Measurements from ENCODE around the gene NOTUM. TPM values are rescaled to one million over a fixed set of nuclear protein-coding genes. Genes with fewer than 3 reads are reported as not detected.

Gene NOTUM
- total RNA-seq, 1 donor, result 0.09 TPM

- DNase-seq (ENCODE audit: low read depth), result no peak
- H3K4me3 ChIP-seq (ENCODE audit: low read depth, low read length), result no peak overlapping the region
- TF ChIP-seq CTCF (IDR thresholded peaks at IDR 0.05; ENCODE audit: insufficient read depth, low read length), result no peak
These were observed 35.3 kb upstream of the NOTUM start for GRCh38 chr17:81996232-81996756.

- no peak overlapping the region for H3K4me3 ChIP-seq (ENCODE audit: low read depth, low read length)
- no peak for TF ChIP-seq CTCF (IDR thresholded peaks at IDR 0.05; ENCODE audit: insufficient read depth, low read length)
- DNase-seq (ENCODE audit: low read depth), result no peak
These were observed 34.7 kb upstream of the NOTUM start for GRCh38 chr17:81995463-81996231.

- H3K4me3 ChIP-seq (ENCODE audit: low read depth, low read length), result no peak overlapping the region
- no peak for DNase-seq (ENCODE audit: low read depth)
- no peak for TF ChIP-seq CTCF (IDR thresholded peaks at IDR 0.05; ENCODE audit: insufficient read depth, low read length)
These were observed 33.8 kb upstream of the NOTUM start for GRCh38 chr17:81994593-81995462.

- H3K4me3 ChIP-seq (ENCODE audit: low read depth, low read length), result no peak overlapping the region
- TF ChIP-seq CTCF (IDR thresholded peaks at IDR 0.05; ENCODE audit: insufficient read depth, low read length), result no peak
- no peak for DNase-seq (ENCODE audit: low read depth)
These were observed 33.0 kb upstream of the NOTUM start for GRCh38 chr17:81993729-81994592.

- DNase-seq (ENCODE audit: low read depth), result no peak
- TF ChIP-seq CTCF (IDR thresholded peaks at IDR 0.05; ENCODE audit: insufficient read depth, low read length), result no peak
- H3K4me3 ChIP-seq (ENCODE audit: low read depth, low read length), result no peak overlapping the region
These were observed 31.5 kb upstream of the NOTUM start for GRCh38 chr17:81992306-81993102.
